ENCODE data around the gene CAMTA1. TPM values are rescaled to one million over a fixed set of nuclear protein-coding genes. Genes with fewer than 3 reads are reported as not detected.
A peak's percentile ranks its signal among the peaks of the same experiment; 100 is the strongest.

The CAMTA1 gene
- polyA plus RNA-seq, 1 donor from 2014 or later = 79.0 TPM

GRCh38 chr1:6860401-6860800 lies 75.1 kb downstream of the CAMTA1 start:
- H3K27ac Mint-ChIP-seq = no peak overlapping the region
- H3K4me1 Mint-ChIP-seq = peaks cover 13 to 32% (median 26%) of the 10 kb centered on the region in 3 donors
- H3K27me3 Mint-ChIP-seq = no peaks in the 10 kb centered on the region
- peak overlapping the region in 1 of 4 donors; percentile 54 for H3K4me3 Mint-ChIP-seq
- peaks cover 0 to 1% (median 0%) of the 10 kb centered on the region in 3 donors for H3K9me3 Mint-ChIP-seq
- H3K36me3 Mint-ChIP-seq = peaks cover 19% of the 10 kb centered on the region

- H3K4me1 Mint-ChIP-seq = peaks cover 17 to 34% (median 26%) of the 10 kb centered on the region in 3 donors
- H3K4me3 Mint-ChIP-seq = peak overlapping the region in 1 of 4 donors; percentile 51
- H3K27me3 Mint-ChIP-seq = no peaks in the 10 kb centered on the region
- peaks cover 19% of the 10 kb centered on the region for H3K36me3 Mint-ChIP-seq
- peak overlapping the region in 1 of 3 donors; percentile 10 for H3K27ac Mint-ChIP-seq
- H3K9me3 Mint-ChIP-seq = peaks cover 0 to 1% (median 0%) of the 10 kb centered on the region in 3 donors
Measured at GRCh38 chr1:6861075-6861724, 75.9 kb downstream of the CAMTA1 start.

GRCh38 chr1:6862906-6863305 lies 77.7 kb downstream of the CAMTA1 start:
- no peaks in the 10 kb centered on the region for H3K27me3 Mint-ChIP-seq
- peaks cover 16% of the 10 kb centered on the region for H3K36me3 Mint-ChIP-seq
- peaks cover 18 to 28% (median 19%) of the 10 kb centered on the region in 3 donors for H3K4me1 Mint-ChIP-seq
- peak overlapping the region in 1 of 3 donors; percentile 25 for H3K27ac Mint-ChIP-seq
- H3K4me3 Mint-ChIP-seq = peak overlapping the region in 1 of 4 donors; percentile 3
- peaks cover 0 to 1% (median 0%) of the 10 kb centered on the region in 3 donors for H3K9me3 Mint-ChIP-seq

- peak overlapping the region in 1 of 3 donors; percentile 77 for H3K27ac Mint-ChIP-seq
Measured at GRCh38 chr1:6864166-6864565, 78.9 kb downstream of the CAMTA1 start.

GRCh38 chr1:6866825-6867224 lies 81.6 kb downstream of the CAMTA1 start:
- Mint-ChIP-seq H3K27ac (no peak overlapping the region), H3K9me3 (peaks cover 0 to 1% (median 0%) of the 10 kb centered on the region in 3 donors), H3K27me3 (no peaks in the 10 kb centered on the region), H3K4me3 (no peak overlapping the region), H3K36me3 (peaks cover 10% of the 10 kb centered on the region), H3K4me1 (peaks cover 15 to 23% (median 17%) of the 10 kb centered on the region in 3 donors)

More at GRCh38 chr1:6864166-6864565, 78.9 kb downstream of the CAMTA1 start:
- Mint-ChIP-seq H3K9me3 (peaks cover 0 to 1% (median 0%) of the 10 kb centered on the region in 3 donors), H3K27me3 (no peaks in the 10 kb centered on the region), H3K36me3 (peaks cover 16% of the 10 kb centered on the region), H3K4me1 (peaks cover 25 to 36% (median 26%) of the 10 kb centered on the region in 3 donors), H3K4me3 (no peak overlapping the region)

GRCh38 chr1:6867321-6867720 lies 82.1 kb downstream of the CAMTA1 start:
- H3K27ac Mint-ChIP-seq = no peak overlapping the region
- peaks cover 0 to 1% (median 0%) of the 10 kb centered on the region in 3 donors for H3K9me3 Mint-ChIP-seq
- H3K4me1 Mint-ChIP-seq = peaks cover 15 to 22% (median 19%) of the 10 kb centered on the region in 3 donors
- no peak overlapping the region for H3K4me3 Mint-ChIP-seq
- peaks cover 12% of the 10 kb centered on the region for H3K36me3 Mint-ChIP-seq
- no peaks in the 10 kb centered on the region for H3K27me3 Mint-ChIP-seq

GRCh38 chr1:6867729-6868659 lies 82.7 kb downstream of the CAMTA1 start:
- Mint-ChIP-seq H3K27ac (no peak overlapping the region), H3K27me3 (no peaks in the 10 kb centered on the region), H3K4me1 (peaks cover 15 to 19% (median 17%) of the 10 kb centered on the region in 3 donors), H3K9me3 (peaks cover 0 to 1% (median 0%) of the 10 kb centered on the region in 3 donors), H3K4me3 (no peak overlapping the region), H3K36me3 (peaks cover 12% of the 10 kb centered on the region)

- Mint-ChIP-seq H3K4me3 (no peak overlapping the region), H3K27ac (peak overlapping the region in 1 of 3 donors; percentile 23), H3K9me3 (peaks cover 0 to 1% (median 0%) of the 10 kb centered on the region in 3 donors), H3K27me3 (no peaks in the 10 kb centered on the region), H3K4me1 (peaks cover 13 to 19% (median 14%) of the 10 kb centered on the region in 3 donors), H3K36me3 (peaks cover 8% of the 10 kb centered on the region)
Measured at GRCh38 chr1:6868660-6869380, 83.6 kb downstream of the CAMTA1 start.

GRCh38 chr1:6869545-6869944 lies 84.3 kb downstream of the CAMTA1 start:
- no peak overlapping the region for H3K27ac Mint-ChIP-seq

GRCh38 chr1:6870086-6870485 lies 84.8 kb downstream of the CAMTA1 start:
- no peak overlapping the region for H3K4me3 Mint-ChIP-seq
- no peaks in the 10 kb centered on the region for H3K27me3 Mint-ChIP-seq
- H3K4me1 Mint-ChIP-seq = peaks cover 12 to 19% (median 13%) of the 10 kb centered on the region in 3 donors
- H3K9me3 Mint-ChIP-seq = no peaks in the 10 kb centered on the region
- H3K27ac Mint-ChIP-seq = peak overlapping the region in 1 of 3 donors; percentile 27
- peaks cover 2% of the 10 kb centered on the region for H3K36me3 Mint-ChIP-seq

More at GRCh38 chr1:6869545-6869944, 84.3 kb downstream of the CAMTA1 start:
- no peak overlapping the region for H3K4me3 Mint-ChIP-seq
- H3K9me3 Mint-ChIP-seq = no peaks in the 10 kb centered on the region
- H3K36me3 Mint-ChIP-seq = peaks cover 2% of the 10 kb centered on the region
- no peaks in the 10 kb centered on the region for H3K27me3 Mint-ChIP-seq
- peaks cover 13 to 19% (median 13%) of the 10 kb centered on the region in 3 donors for H3K4me1 Mint-ChIP-seq

- peaks cover 2% of the 10 kb centered on the region for H3K36me3 Mint-ChIP-seq
- no peaks in the 10 kb centered on the region for H3K9me3 Mint-ChIP-seq
- no peak overlapping the region for H3K4me3 Mint-ChIP-seq
- peaks cover 9 to 16% (median 12%) of the 10 kb centered on the region in 3 donors for H3K4me1 Mint-ChIP-seq
- H3K27me3 Mint-ChIP-seq = no peaks in the 10 kb centered on the region
- H3K27ac Mint-ChIP-seq = peak overlapping the region in 1 of 3 donors; percentile 27
Measured at GRCh38 chr1:6870571-6870970, 85.3 kb downstream of the CAMTA1 start.

- Mint-ChIP-seq H3K27ac (no peak overlapping the region), H3K27me3 (no peaks in the 10 kb centered on the region), H3K4me1 (peaks cover 8 to 14% (median 13%) of the 10 kb centered on the region in 3 donors), H3K9me3 (no peaks in the 10 kb centered on the region), H3K4me3 (no peak overlapping the region), H3K36me3 (peaks cover 4% of the 10 kb centered on the region)
Measured at GRCh38 chr1:6871300-6871972, 86.2 kb downstream of the CAMTA1 start.

- no peaks in the 10 kb centered on the region for H3K9me3 Mint-ChIP-seq
- H3K27ac Mint-ChIP-seq = no peak overlapping the region
- no peaks in the 10 kb centered on the region for H3K27me3 Mint-ChIP-seq
- H3K4me1 Mint-ChIP-seq = peaks cover 8 to 13% (median 12%) of the 10 kb centered on the region in 3 donors
- no peak overlapping the region for H3K4me3 Mint-ChIP-seq
- H3K36me3 Mint-ChIP-seq = peaks cover 4% of the 10 kb centered on the region
Measured at GRCh38 chr1:6872573-6873261, 87.5 kb downstream of the CAMTA1 start.
